Measurements from ENCODE around the gene ASIC4.

DNA sequence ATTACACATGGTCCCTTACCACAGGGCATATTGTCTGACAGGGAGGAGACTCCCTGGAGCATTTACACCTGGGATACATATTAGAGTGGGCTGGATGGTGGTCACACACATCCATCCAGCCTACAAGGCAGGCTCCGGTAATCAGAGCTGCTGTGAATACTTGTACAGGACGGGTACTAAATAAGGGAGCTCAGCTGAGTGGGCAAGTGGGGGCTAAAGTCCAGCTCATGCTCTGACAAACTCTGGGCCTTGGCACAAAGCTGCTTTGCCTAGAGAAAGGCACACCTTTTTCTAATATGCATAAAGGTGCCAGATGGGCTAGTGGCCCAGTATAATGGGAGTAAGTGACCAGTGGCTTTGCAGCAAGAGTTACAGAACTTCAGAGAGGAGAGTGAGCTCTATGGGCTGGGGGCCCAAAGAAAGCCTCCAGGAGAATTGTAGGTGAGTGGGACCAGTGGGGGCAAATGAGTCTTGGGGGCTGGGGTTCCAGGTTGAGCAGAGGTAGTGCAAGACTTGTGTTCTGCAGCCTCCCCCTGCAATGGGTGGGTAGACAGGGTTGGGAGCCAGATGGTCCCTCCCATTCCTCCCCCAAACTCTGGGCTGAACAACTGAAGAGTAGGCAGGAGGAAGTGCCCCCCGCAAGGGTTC is 31.1 kb downstream of the ASIC4 start:
- TF ChIP-seq, protein P1, sequence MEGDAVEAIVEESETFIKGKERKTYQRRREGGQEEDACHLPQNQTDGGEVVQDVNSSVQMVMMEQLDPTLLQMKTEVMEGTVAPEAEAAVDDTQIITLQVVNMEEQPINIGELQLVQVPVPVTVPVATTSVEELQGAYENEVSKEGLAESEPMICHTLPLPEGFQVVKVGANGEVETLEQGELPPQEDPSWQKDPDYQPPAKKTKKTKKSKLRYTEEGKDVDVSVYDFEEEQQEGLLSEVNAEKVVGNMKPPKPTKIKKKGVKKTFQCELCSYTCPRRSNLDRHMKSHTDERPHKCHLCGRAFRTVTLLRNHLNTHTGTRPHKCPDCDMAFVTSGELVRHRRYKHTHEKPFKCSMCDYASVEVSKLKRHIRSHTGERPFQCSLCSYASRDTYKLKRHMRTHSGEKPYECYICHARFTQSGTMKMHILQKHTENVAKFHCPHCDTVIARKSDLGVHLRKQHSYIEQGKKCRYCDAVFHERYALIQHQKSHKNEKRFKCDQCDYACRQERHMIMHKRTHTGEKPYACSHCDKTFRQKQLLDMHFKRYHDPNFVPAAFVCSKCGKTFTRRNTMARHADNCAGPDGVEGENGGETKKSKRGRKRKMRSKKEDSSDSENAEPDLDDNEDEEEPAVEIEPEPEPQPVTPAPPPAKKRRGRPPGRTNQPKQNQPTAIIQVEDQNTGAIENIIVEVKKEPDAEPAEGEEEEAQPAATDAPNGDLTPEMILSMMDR (IDR thresholded peaks at IDR 0.05) = no peak
- TF ChIP-seq EZH2 (IDR thresholded peaks at IDR 0.05) (no peak), EZH2phosphoT487 (IDR thresholded peaks at IDR 0.05) (no peak)

Measured in neural progenitor cell (in vitro differentiated cells).